Naive B cell (primary cell): ENCODE measurements around the gene TREH. TPM values are rescaled to one million over a fixed set of nuclear protein-coding genes. Genes with fewer than 3 reads are reported as not detected.

Experiments
- ATAC-seq, 2 donors: fragments of 150-1000 bp; cut with Tn5 transposase; 2 replicates each; pipeline ENCODE4 v1.10.0; 2021; ENCODE audit warnings: low read depth in 2 of 2, mild to moderate bottlenecking in 2 of 2, moderate library complexity in 2 of 2
- DNase-seq: peaks from one replicate; pipeline ENCODE4 v3.0.0; 2022
- H3K27ac Mint-ChIP-seq, 6 donors: one replicate each; pipeline ENCODE4 v1.8.0; 2020 to 2022; ENCODE audit warnings: mild to moderate bottlenecking in 6 of 6, mixed read lengths in 6 of 6, moderate library complexity in 5 of 6, inconsistent platforms in 2 of 6
- H3K27me3 Mint-ChIP-seq, 3 donors: one replicate each; pipeline ENCODE4 v1.8.0; 2021 to 2022; ENCODE audit warnings: mixed read lengths in 3 of 3, mild to moderate bottlenecking in 1 of 3
- H3K36me3 Mint-ChIP-seq, 2 donors: one replicate each; pipeline ENCODE4 v1.8.0; 2020 to 2022; ENCODE audit warnings: mixed read lengths in 2 of 2, inconsistent platforms in 1 of 2, mild to moderate bottlenecking in 1 of 2
- H3K4me1 Mint-ChIP-seq, 3 donors: one replicate each; pipeline ENCODE4 v1.8.0; 2020 to 2022; ENCODE audit warnings: mixed read lengths in 3 of 3, inconsistent platforms in 1 of 3, mild to moderate bottlenecking in 1 of 3, moderate library complexity in 1 of 3
- H3K4me3 Mint-ChIP-seq, 8 donors: one replicate each; pipeline ENCODE4 v1.8.0; 2020 to 2022; ENCODE audit warnings: mild to moderate bottlenecking in 8 of 8, mixed read lengths in 8 of 8, moderate library complexity in 8 of 8, inconsistent platforms in 2 of 8
- H3K9me3 Mint-ChIP-seq, 7 donors: one replicate each; pipeline ENCODE4 v1.8.0; 2020 to 2022; ENCODE audit warnings: mixed read lengths in 7 of 7, mild to moderate bottlenecking in 5 of 7, inconsistent platforms in 2 of 7, moderate library complexity in 1 of 7
- polyA plus RNA-seq, 6 donors: library from polyadenylated mRNA; unstranded; fragments of 300-500 nt; fragmentation: Illumina TruSeq; gene quantifications; one replicate each; pipeline ENCODE4 v1.2.3, GENCODE V29; 2021; ENCODE audit warnings: low read depth in 6 of 6

The TREH gene
- polyA plus RNA-seq, 6 donors from 2014 or later = not detected

DNA sequence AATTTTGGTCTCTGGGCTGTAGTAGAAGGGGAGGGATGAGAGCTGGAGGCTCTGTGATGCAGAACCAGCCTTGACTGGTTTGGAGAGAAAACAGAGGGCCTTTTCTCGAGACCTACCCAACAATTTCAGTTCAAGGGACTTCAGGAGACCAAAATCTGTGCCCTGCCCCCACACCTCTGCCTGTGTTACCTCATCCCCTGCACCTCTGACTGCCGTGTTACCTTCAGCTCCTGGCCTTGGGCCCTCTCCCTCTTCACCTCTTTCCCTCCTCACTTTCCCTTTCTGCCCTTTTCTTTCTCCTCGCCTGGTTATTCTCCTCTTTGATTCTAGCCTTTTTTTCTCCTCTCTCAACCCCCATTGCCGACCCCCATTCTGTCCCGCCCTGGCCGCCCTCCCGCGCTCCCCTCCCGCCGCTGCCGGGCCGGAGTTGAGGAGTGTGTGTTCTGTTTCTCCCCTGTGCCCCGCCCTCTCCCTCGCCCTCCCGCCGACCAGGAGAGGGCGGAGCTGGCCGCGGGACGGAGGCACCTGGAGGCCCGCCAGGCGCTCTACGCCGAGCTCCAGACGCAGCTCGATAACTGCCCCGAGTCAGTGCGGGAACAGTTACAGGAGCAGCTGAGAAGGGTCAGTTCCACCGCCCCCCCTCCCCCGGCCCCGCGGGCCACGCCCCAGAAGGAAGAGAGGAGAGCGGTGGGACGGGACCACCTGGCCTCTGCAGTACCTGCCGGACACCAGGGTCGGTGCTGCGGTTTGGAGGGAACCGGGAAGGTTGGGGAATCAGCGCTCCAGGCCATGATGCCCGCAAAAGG lies 44.8 kb downstream of the TREH start:
- DNase-seq (no peak), ATAC-seq (peak; percentile 25 to 39)
- H3K4me1 Mint-ChIP-seq = no peaks in the 10 kb centered on the region
- H3K27ac Mint-ChIP-seq = no peak overlapping the region
- H3K27me3 Mint-ChIP-seq = peaks cover 6 to 24% (median 21%) of the 10 kb centered on the region in 3 donors
- no peaks in the 10 kb centered on the region for H3K36me3 Mint-ChIP-seq
- no peaks in the 10 kb centered on the region for H3K9me3 Mint-ChIP-seq
- peak overlapping the region in 1 of 8 donors; percentile 54 for H3K4me3 Mint-ChIP-seq

DNA sequence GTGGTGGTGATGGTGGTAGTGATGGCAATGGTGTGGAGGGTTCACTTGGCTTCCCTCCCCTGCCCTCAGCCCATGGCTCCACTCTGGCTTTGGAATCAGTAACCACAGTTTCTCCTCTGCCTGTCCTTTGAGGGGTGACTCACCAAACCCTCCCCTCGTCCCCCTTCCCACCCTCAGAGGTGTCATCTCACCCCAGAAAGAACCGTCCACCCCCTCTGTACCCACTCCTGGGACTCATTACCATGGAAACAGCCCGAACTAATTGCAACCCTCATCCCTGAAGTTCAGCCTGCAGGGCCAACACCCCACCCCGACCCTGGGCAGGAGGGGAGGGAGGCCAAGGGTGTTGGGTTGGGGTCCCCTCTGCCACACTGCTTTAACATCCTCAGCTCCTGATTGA lies 45.5 kb downstream of the TREH start:
- ATAC-seq (no peak), DNase-seq (no peak)
- no peaks in the 10 kb centered on the region for H3K36me3 Mint-ChIP-seq
- no peaks in the 10 kb centered on the region for H3K9me3 Mint-ChIP-seq
- peak overlapping the region in 1 of 8 donors; percentile 50 for H3K4me3 Mint-ChIP-seq
- H3K4me1 Mint-ChIP-seq = no peaks in the 10 kb centered on the region
- H3K27me3 Mint-ChIP-seq = peaks cover 6 to 31% (median 21%) of the 10 kb centered on the region in 3 donors
- no peak overlapping the region for H3K27ac Mint-ChIP-seq

DNA sequence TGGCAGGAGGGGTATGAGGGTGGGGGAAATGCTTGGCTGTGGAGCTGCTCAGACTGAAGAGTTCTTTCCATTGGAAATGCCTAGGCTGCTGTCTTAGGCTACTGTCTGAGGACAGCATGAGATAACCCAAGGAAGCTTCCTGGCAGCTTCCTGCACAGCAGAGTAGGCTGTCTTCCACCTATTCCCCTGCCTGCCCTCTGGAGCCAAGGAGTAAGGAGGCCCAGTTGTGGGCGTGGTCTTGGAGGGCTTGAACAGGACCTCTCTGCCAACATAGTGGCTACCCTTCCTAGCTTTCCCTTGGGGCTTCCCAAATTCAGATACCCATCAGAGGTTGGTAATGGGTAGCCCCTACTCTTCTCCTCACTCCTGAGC lies 46.1 kb downstream of the TREH start:
- no peak overlapping the region for H3K27ac Mint-ChIP-seq
- H3K4me3 Mint-ChIP-seq = no peak overlapping the region
- ATAC-seq (no peak), DNase-seq (no peak)
- H3K4me1 Mint-ChIP-seq = no peaks in the 10 kb centered on the region
- H3K36me3 Mint-ChIP-seq = no peaks in the 10 kb centered on the region
- no peaks in the 10 kb centered on the region for H3K9me3 Mint-ChIP-seq
- peaks cover 6 to 31% (median 22%) of the 10 kb centered on the region in 3 donors for H3K27me3 Mint-ChIP-seq

DNA sequence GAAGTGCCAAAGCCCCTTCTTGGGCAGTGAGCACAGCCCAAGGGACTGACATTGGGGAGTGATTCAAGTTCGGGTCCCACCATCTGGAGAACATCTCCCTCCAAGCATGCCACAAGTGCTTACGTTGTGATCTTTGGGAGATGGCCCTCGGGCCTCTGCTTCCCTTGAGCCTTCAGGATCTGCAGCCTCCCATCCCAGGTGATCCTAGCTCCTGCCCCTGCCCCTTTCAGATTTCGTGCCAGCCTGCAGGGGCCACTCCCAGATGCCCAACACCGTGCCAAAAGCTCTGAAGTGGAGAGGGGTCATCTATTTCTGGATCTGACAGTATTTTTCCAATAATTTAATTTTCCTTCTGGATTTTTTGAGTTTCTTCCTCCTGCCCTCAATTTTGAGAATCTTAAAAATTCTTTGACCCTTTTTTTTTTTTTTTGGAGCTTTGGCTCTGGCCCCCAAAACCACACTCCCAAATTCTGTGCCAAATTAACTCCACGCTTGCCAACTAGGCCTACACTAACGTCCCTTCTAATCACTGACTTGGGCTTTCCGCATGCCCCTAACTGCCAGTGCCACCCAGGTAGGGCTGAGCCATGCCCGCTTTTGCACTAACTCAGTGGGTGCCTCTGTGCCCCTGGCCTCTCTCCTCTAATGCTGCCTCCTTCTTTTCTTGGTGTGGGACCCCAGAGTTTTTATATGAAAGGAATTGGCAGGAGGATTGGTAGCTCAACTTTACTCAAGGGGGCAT lies 46.7 kb downstream of the TREH start:
- H3K4me1 Mint-ChIP-seq = no peaks in the 10 kb centered on the region
- ATAC-seq (no peak), DNase-seq (no peak)
- H3K9me3 Mint-ChIP-seq = no peaks in the 10 kb centered on the region
- H3K4me3 Mint-ChIP-seq = no peak overlapping the region
- peak overlapping the region in 2 of 6 donors; percentile 69 to 74 for H3K27ac Mint-ChIP-seq
- peaks cover 6 to 30% (median 26%) of the 10 kb centered on the region in 3 donors for H3K27me3 Mint-ChIP-seq
- H3K36me3 Mint-ChIP-seq = no peaks in the 10 kb centered on the region

DNA sequence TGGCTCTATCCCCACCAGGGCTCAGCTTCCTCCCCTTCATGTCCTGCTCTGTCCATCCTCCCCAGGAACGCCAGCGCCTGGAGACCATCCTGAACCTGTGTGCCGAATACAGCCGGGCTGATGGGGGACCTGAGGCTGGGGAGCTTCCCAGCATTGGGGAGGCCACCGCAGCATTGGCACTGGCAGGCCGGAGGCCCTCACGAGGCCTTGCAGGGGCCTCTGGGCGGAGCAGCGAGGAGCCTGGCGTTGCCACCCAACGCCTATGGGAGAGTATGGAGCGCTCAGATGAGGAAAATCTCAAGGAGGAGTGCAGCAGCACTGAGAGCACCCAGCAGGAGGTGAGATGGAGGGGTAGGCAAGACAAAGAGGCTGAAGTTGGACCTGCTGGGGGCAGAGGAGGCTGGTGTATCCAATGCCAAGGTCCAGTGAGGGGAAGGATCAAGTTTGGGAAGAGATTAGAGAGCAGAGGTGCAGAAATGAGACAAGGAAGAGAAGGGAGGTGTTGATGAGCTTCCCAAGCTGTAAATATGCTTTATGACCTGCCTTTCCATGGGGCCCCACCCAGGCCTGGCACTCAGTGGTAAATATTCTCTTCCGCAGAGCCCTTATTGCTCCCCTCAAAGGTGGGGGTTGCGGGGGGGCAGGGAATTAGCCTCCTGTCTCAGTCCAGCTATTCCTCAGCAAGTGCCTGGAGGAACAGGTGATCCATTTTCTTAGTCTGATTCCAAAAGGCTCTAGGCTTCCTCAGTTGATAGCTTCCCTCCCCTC lies 48.1 kb downstream of the TREH start:
- no peak overlapping the region for H3K4me3 Mint-ChIP-seq
- no peak for DNase-seq
- H3K27ac Mint-ChIP-seq = peak overlapping the region in 1 of 6 donors; percentile 10
- H3K4me1 Mint-ChIP-seq = no peaks in the 10 kb centered on the region
- H3K27me3 Mint-ChIP-seq = peaks cover 6 to 26% (median 25%) of the 10 kb centered on the region in 3 donors
- ATAC-seq = no peak
- H3K36me3 Mint-ChIP-seq = no peaks in the 10 kb centered on the region
- no peaks in the 10 kb centered on the region for H3K9me3 Mint-ChIP-seq

DNA sequence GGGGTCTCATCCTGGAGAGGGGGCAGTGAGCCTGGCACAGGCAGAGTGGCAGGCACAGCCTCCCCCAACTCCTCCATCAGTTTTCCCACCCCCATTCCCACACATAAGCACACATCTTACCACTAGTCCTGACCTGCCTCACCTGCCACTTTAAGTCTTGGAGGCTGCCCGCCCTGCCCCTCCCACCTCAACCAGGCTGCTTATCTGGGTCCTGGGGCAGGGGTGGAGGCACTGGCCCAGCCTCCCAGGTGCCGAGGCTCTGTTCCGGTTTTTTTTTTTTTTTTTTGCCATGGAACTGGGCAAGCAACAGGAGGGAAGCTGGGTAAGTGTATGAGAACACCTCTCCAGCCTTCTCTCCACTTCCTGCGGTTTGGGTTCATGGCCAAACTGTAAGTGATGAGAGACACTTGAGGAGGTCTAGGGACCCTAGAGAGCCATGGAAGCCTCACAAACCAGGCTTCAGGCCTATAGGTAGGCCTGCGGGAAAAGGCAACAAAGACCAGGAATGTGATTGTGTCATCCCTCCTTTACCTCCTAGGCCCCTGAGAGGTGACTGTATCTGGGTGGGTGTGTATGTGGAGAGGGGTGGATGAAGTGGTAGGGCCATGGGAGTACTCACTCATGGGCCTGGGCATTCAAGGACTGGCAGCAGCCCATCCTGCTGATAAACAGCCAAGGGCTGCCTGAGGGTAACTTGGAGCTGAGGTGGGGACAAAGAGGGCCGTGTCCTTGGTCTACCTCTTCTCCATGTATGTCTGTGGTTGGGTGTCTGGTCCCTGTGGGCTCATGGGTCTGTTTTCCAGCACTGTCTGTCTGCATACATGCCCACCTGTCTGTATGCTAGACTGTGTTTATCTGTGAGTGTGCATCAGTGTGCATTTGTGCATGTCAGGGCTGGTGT lies 49.4 kb downstream of the TREH start:
- ATAC-seq (no peak), DNase-seq (no peak)
- H3K27me3 Mint-ChIP-seq = peaks cover 6 to 25% (median 19%) of the 10 kb centered on the region in 3 donors
- no peaks in the 10 kb centered on the region for H3K36me3 Mint-ChIP-seq
- no peaks in the 10 kb centered on the region for H3K9me3 Mint-ChIP-seq
- H3K4me3 Mint-ChIP-seq = no peak overlapping the region
- H3K27ac Mint-ChIP-seq = no peak overlapping the region
- no peaks in the 10 kb centered on the region for H3K4me1 Mint-ChIP-seq

DNA sequence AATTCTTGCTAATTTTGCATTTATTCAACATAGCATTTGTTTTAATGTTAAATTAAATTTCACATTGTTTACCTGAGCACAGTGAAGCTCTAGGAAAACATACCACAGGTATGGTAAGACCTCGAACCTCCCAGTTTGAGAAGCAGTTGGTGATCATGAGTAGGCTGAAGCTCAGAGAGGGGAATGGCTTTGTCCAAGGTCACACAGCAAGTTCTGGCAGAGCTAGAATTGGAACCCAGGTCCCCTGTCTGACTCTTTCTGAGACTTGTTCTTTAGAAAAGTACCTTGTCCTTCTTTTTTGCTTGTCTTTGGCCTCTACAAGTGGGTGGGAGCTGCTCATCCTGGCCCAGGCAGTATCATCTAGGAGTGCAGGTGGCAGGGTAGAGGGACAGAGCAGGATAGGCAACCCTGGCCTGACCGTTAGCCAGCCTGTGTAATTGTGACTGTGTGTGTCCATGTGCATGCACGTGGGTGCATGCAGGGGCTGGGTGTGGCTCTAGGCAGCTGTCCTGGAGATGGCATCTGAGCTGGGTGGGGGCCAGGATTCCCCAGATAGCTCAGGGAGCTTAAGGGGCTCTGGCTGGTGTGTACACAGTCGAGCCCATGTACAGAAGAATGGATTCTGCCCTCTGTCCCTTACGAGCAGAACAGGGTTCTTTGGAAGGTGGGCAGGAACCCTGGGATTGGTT lies 50.4 kb downstream of the TREH start:
- Mint-ChIP-seq H3K9me3 (no peaks in the 10 kb centered on the region), H3K4me3 (no peak overlapping the region), H3K27me3 (peaks cover 6 to 21% (median 19%) of the 10 kb centered on the region in 3 donors), H3K4me1 (no peaks in the 10 kb centered on the region), H3K27ac (peak overlapping the region in 1 of 6 donors; percentile 27), H3K36me3 (no peaks in the 10 kb centered on the region)
- DNase-seq = no peak
- no peak for ATAC-seq

DNA sequence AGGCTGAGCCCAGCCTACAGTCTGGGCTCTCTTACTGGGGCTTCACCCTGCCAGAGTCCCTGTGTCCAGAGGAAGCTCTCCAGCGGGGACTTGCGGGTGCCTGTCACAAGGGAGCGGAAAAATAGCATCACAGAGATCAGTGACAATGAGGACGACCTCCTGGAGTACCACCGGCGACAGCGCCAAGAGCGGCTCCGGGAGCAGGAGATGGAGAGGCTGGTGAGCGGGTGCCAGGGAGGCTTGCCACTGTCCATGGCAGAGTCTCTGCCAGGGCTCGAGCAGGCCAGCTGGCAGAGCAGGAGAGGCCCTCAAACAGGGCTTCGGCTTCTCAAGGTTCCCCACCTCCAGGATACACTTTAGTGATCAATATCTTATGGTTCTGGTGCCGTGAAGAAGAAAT lies 51.0 kb downstream of the TREH start:
- H3K9me3 Mint-ChIP-seq = peaks cover 0 to 1% (median 0%) of the 10 kb centered on the region in 7 donors
- no peaks in the 10 kb centered on the region for H3K4me1 Mint-ChIP-seq
- no peak for DNase-seq

DNA sequence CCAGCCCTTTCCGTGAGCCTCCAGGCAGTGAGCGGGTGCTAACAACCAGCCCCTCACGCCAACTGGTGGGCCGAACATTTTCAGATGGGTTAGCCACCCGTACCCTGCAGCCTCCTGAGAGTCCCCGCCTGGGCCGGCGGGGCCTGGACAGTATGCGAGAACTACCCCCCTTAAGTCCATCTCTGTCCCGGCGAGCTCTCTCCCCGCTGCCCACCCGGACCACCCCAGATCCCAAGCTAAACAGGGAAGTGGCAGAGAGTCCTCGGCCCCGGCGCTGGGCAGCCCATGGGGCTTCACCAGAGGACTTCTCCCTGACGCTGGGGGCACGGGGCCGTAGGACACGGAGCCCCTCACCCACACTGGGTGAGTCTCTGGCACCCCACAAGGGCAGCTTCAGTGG lies 51.4 kb downstream of the TREH start:
- H3K4me1 Mint-ChIP-seq = no peaks in the 10 kb centered on the region
- no peaks in the 10 kb centered on the region for H3K36me3 Mint-ChIP-seq
- no peak overlapping the region for H3K4me3 Mint-ChIP-seq
- peak overlapping the region in 1 of 6 donors; percentile 62 for H3K27ac Mint-ChIP-seq
- DNase-seq (no peak), ATAC-seq (no peak)
- H3K9me3 Mint-ChIP-seq = peaks cover 0 to 1% (median 0%) of the 10 kb centered on the region in 7 donors
- H3K27me3 Mint-ChIP-seq = peaks cover 6 to 25% (median 16%) of the 10 kb centered on the region in 3 donors

More for the DNA sequence above, 51.0 kb downstream of the TREH start:
- Mint-ChIP-seq H3K36me3 (no peaks in the 10 kb centered on the region), H3K27me3 (peaks cover 6 to 26% (median 18%) of the 10 kb centered on the region in 3 donors), H3K4me3 (no peak overlapping the region), H3K27ac (no peak overlapping the region)
- no peak for ATAC-seq

DNA sequence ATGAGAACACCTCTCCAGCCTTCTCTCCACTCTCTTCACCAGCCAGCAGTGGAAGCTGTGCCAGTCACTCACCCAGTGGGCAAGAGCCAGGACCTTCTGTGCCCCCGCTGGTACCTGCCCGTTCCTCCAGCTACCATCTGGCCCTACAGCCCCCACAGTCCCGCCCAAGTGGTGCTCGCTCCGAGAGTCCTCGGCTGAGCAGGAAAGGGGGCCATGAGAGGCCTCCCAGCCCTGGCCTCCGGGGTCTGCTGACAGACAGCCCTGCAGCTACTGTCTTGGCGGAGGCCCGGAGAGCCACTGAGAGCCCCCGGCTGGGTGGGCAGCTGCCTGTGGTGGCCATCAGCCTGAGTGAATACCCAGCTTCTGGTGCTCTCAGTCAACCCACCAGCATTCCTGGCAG lies 51.9 kb downstream of the TREH start:
- no peak overlapping the region for H3K4me3 Mint-ChIP-seq

DNA sequence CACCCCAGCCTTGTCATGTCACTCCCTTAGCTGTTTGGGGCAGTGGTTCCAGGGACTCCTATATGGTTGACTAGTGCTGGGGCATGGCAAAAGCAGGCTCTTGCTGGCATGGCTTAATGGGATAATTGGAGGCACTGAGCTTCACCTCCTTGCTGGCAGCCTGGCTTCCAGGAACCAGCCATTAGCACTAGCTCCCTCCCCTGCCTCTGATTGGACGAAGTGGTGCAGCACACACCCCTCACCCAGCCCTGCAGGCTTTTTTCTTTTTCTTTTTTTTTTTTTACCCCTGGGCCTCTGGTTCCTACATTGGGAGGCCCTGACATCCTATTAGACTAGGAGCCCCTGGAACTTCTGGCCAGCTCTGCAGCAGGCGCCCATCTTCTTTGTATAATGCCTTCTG lies 53.5 kb downstream of the TREH start:
- Mint-ChIP-seq H3K4me3 (no peak overlapping the region), H3K27me3 (peaks cover 14 to 31% (median 29%) of the 10 kb centered on the region in 3 donors), H3K4me1 (peaks cover 0 to 5% (median 3%) of the 10 kb centered on the region in 3 donors), H3K9me3 (peaks cover 0 to 1% (median 0%) of the 10 kb centered on the region in 7 donors), H3K36me3 (no peaks in the 10 kb centered on the region), H3K27ac (peak overlapping the region in 1 of 6 donors; percentile 71)
- ATAC-seq = no peak
- DNase-seq = no peak

More for the DNA sequence above, 51.9 kb downstream of the TREH start:
- peaks cover 6 to 25% (median 16%) of the 10 kb centered on the region in 3 donors for H3K27me3 Mint-ChIP-seq
- H3K36me3 Mint-ChIP-seq = no peaks in the 10 kb centered on the region
- no peaks in the 10 kb centered on the region for H3K4me1 Mint-ChIP-seq
- ATAC-seq = no peak
- H3K9me3 Mint-ChIP-seq = peaks cover 0 to 1% (median 0%) of the 10 kb centered on the region in 7 donors
- DNase-seq = no peak
- H3K27ac Mint-ChIP-seq = no peak overlapping the region

DNA sequence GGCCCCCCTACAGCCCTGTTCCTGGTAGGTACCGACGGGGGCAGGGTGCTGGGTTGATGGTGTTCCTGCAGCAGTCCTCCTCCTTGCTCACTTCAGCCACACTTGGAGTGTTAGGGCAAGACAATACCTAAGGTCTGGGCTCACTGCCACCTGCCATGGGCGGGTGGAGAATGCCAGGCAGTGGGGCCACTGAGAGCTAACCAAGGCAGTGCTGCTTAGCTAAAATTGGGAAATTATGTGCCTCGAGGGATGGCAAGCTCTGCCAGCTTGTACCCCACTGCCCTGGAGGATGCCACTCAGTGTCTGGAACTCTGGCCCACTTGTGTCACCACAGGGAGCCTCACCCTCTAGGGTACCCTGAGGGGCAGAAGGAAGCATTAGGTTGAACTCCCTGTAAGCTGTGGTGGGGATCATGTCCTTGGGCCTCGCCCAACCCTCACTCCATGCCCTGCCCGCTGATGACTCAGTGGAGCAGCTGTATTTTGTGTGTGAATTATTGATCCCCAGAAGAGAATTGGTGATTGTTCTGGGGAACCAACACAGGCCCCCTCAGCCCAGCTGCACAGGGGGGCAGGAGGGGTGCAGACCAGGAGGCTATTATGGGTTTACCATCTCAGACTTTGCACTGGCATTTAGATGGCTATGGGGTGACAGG lies 54.3 kb downstream of the TREH start:
- peaks cover 0 to 9% (median 7%) of the 10 kb centered on the region in 3 donors for H3K4me1 Mint-ChIP-seq
- no peak overlapping the region for H3K4me3 Mint-ChIP-seq
- H3K36me3 Mint-ChIP-seq = no peaks in the 10 kb centered on the region
- peaks cover 0 to 1% (median 0%) of the 10 kb centered on the region in 7 donors for H3K9me3 Mint-ChIP-seq
- DNase-seq = no peak
- H3K27ac Mint-ChIP-seq = no peak overlapping the region
- H3K27me3 Mint-ChIP-seq = peaks cover 14 to 40% (median 36%) of the 10 kb centered on the region in 3 donors
- no peak for ATAC-seq
